Duodenal mucosa (tissue), 2 donors: ENCODE results near the gene SEMA6D.

Experiments used
- H3K27ac ChIP-seq: one replicate; pipeline ENCODE4 v1.7.0; 2013; ENCODE audit warnings: low read depth, low read length
- H3K27me3 ChIP-seq, 2 donors: one replicate each; pipeline ENCODE4 v1.7.0; 2013; ENCODE audit warnings: low read length in 2 of 2, control low read depth in 1 of 2; ENCODE audit not compliant: insufficient read depth in 2 of 2, control insufficient read depth in 1 of 2
- H3K36me3 ChIP-seq, 2 donors: one replicate each; pipeline ENCODE4 v1.7.0; 2013; ENCODE audit warnings: low read length in 2 of 2, control low read depth in 1 of 2; ENCODE audit not compliant: insufficient read depth in 2 of 2, control insufficient read depth in 1 of 2
- H3K4me1 ChIP-seq, 2 donors: one replicate each; pipeline ENCODE4 v1.7.0; 2013; ENCODE audit warnings: low read length in 2 of 2, control low read depth in 1 of 2; ENCODE audit not compliant: insufficient read depth in 2 of 2, control insufficient read depth in 1 of 2
- H3K4me3 ChIP-seq, 2 donors: one replicate each; pipeline ENCODE4 v1.7.0; 2013; ENCODE audit warnings: low read length in 2 of 2, low read depth in 1 of 2
- H3K9ac ChIP-seq, 2 donors: one replicate each; pipeline ENCODE4 v1.7.0; 2013; ENCODE audit warnings: low read length in 2 of 2, low read depth in 1 of 2
- H3K9me3 ChIP-seq, 2 donors: one replicate each; pipeline ENCODE4 v1.7.0; 2013; ENCODE audit warnings: low read length in 2 of 2, control low read depth in 1 of 2; ENCODE audit not compliant: control insufficient read depth in 1 of 2

Gene SEMA6D

GRCh38 chr15:47753591-47753990 is 36.3 kb downstream of the SEMA6D start:
- H3K9ac ChIP-seq = no peak overlapping the region
- H3K4me1 ChIP-seq = peaks cover 10 to 33% of the 10 kb centered on the region in 2 donors
- no peaks in the 10 kb centered on the region for H3K27me3 ChIP-seq
- H3K4me3 ChIP-seq = no peak overlapping the region
- H3K36me3 ChIP-seq = peaks cover 4 to 13% of the 10 kb centered on the region in 2 donors
- peaks cover 8 to 13% of the 10 kb centered on the region in 2 donors for H3K9me3 ChIP-seq
- no peak overlapping the region for H3K27ac ChIP-seq

DNA sequence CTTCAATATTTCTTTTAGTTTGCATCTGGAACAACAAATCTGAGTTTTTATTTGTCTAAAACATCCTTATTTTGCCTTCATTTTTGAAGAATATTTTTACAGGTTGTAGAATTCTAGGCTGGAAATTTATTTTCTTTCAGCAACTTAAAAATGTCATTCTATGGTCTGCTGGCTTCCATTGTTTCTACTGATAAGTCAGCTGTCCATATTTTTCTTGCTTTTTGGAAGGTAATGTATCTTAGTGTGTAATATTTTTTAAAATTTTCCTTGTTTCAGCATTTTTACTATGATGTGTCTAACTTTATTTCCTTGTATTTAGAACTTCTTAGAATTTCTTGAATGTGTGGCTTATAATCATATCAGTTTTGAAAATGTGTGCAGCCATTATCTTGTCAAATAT is 37.0 kb downstream of the SEMA6D start:
- H3K9me3 ChIP-seq = peaks cover 8 to 13% of the 10 kb centered on the region in 2 donors

DNA sequence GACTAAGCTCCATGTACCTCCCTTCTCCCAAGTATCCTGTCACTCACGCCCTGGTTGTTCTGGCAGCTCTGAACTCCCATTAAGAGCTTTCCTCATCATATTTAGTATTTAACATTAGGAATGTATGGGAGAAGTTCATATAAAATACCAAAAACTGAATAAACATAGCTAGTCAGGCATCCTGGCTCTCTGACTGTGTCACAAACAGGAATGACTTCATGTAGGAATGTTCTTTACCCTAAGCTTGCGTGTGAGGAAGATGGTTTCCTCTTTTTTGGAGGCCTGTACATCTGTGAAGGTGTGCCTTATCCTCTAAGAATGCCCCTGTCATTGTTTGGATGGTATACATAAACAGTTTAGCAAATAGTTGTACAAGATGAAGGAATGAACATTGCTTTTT is 38.6 kb downstream of the SEMA6D start:
- H3K36me3 ChIP-seq = peaks cover 4 to 17% of the 10 kb centered on the region in 2 donors
- H3K27me3 ChIP-seq = no peaks in the 10 kb centered on the region
- H3K9me3 ChIP-seq = peaks cover 8 to 13% of the 10 kb centered on the region in 2 donors
- no peak overlapping the region for H3K9ac ChIP-seq
- peaks cover 0 to 23% of the 10 kb centered on the region in 2 donors for H3K4me1 ChIP-seq
- H3K4me3 ChIP-seq = no peak overlapping the region
- no peak overlapping the region for H3K27ac ChIP-seq

More for the DNA sequence above, 37.0 kb downstream of the SEMA6D start:
- H3K27me3 ChIP-seq = no peaks in the 10 kb centered on the region
- no peak overlapping the region for H3K9ac ChIP-seq
- peaks cover 4 to 13% of the 10 kb centered on the region in 2 donors for H3K36me3 ChIP-seq
- H3K27ac ChIP-seq = no peak overlapping the region
- peaks cover 10 to 33% of the 10 kb centered on the region in 2 donors for H3K4me1 ChIP-seq
- no peak overlapping the region for H3K4me3 ChIP-seq

DNA sequence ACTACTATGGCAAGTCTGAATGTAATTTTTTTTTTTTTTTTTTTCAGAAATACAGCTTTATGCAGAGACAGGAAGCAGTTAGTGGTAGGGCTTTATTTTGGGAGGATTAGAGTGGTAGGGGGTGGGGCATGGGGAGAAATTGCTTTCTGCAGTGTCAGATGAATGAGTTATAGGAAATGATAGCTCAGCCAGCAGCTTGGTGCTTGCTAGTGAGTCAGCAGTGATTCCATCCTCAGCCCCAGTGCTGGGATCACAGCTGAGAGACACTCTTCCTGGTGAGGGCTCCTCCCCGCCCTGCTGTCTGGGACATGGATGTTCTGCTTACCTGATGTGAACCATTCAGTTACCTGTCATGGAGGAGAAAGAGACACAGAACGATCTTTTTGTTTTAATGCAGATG is 39.6 kb downstream of the SEMA6D start:
- Histone ChIP-seq H3K4me1 (peaks cover 0 to 18% of the 10 kb centered on the region in 2 donors), H3K27ac (no peak overlapping the region), H3K9ac (no peak overlapping the region), H3K4me3 (no peak overlapping the region), H3K36me3 (peaks cover 4 to 19% of the 10 kb centered on the region in 2 donors), H3K9me3 (peaks cover 8 to 13% of the 10 kb centered on the region in 2 donors), H3K27me3 (no peaks in the 10 kb centered on the region)

DNA sequence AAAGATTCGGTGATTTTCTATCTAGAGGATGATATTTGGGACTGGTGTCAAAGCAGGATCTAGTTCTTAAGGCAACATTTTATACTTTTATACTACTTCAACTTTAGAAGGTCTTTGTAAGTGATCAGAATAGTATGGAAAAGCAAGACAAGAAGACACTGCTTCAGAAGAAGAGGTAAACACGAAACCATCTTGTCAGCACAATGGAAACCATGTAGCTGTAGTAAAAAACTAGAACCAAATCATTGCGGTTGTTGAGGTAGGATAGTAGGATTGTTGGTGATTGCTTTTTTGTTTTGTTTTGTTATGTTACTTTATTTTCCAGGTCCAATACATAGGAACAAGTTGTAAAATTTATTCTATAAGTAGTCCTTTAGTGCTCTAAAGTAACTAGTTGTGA is 40.0 kb downstream of the SEMA6D start:
- no peak overlapping the region for H3K27ac ChIP-seq
- no peak overlapping the region for H3K4me3 ChIP-seq
- peaks cover 4 to 24% of the 10 kb centered on the region in 2 donors for H3K36me3 ChIP-seq
- no peaks in the 10 kb centered on the region for H3K27me3 ChIP-seq
- H3K9me3 ChIP-seq = peaks cover 8 to 13% of the 10 kb centered on the region in 2 donors
- peaks cover 0 to 18% of the 10 kb centered on the region in 2 donors for H3K4me1 ChIP-seq
- H3K9ac ChIP-seq = no peak overlapping the region

DNA sequence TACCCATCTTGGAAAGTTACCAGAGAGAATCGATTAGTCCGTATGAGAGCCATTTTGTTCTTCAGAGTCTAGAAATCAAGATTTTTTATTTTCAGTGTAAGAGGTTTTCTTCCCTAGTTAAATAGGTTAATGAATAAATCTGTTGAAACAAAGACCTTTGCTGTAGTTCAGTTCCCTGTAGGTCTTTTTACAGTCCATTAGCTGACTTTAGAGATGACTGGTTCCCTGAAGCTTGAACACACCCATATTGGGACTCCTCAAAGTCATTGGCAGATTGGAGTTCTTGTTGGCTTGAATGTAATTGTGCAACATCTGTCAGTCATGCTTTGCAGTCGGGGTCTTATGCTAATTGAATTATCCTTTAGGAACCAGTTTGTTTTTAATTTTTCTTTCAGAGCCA is 45.3 kb downstream of the SEMA6D start:
- Histone ChIP-seq H3K36me3 (peaks cover 12 to 68% of the 10 kb centered on the region in 2 donors), H3K4me3 (no peak overlapping the region), H3K9ac (no peak overlapping the region), H3K27ac (no peak overlapping the region), H3K27me3 (no peaks in the 10 kb centered on the region), H3K9me3 (no peaks in the 10 kb centered on the region), H3K4me1 (peaks cover 0 to 1% of the 10 kb centered on the region in 2 donors)

DNA sequence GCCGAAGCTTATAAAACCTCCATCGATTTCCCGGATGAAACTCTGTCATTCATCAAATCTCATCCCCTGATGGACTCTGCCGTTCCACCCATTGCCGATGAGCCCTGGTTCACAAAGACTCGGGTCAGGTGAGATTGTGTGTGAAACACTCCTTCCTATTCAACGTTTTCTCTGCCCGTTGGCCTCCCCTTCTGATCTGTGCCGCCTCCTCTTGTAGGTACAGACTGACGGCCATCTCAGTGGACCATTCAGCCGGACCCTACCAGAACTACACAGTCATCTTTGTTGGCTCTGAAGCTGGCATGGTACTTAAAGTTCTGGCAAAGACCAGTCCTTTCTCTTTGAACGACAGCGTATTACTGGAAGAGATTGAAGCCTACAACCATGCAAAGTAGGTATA is 47.4 kb downstream of the SEMA6D start:
- Histone ChIP-seq H3K27me3 (no peaks in the 10 kb centered on the region), H3K36me3 (peaks cover 16 to 76% of the 10 kb centered on the region in 2 donors), H3K27ac (no peak overlapping the region), H3K4me1 (no peaks in the 10 kb centered on the region), H3K9me3 (no peaks in the 10 kb centered on the region), H3K4me3 (no peak overlapping the region), H3K9ac (no peak overlapping the region)

DNA sequence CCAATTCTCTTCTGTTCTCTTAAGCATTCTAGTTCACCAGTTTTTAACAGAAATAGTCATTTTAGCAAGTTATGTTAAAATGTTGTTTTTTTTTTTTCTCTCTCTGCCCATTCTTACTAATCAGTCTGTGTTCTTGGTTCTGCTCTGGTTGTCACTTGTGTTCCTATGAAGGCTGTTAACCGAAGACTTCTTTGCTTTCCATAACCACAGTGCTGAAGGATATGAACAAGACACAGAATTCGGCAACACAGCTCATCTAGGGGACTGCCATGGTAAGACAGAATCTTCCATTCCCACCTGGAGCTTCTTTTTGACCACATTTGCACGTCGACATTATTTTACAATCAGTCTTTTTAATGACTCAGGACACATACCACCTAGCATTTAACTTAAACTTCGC is 49.1 kb downstream of the SEMA6D start:
- no peaks in the 10 kb centered on the region for H3K9me3 ChIP-seq
- no peak overlapping the region for H3K4me3 ChIP-seq
- no peak overlapping the region for H3K27ac ChIP-seq
- peaks cover 26 to 81% of the 10 kb centered on the region in 2 donors for H3K36me3 ChIP-seq
- no peaks in the 10 kb centered on the region for H3K4me1 ChIP-seq
- no peak overlapping the region for H3K9ac ChIP-seq
- H3K27me3 ChIP-seq = no peaks in the 10 kb centered on the region

GRCh38 chr15:47767035-47767434 is 49.7 kb downstream of the SEMA6D start:
- Histone ChIP-seq H3K36me3 (peaks cover 33 to 81% of the 10 kb centered on the region in 2 donors), H3K9ac (no peak overlapping the region), H3K4me3 (no peak overlapping the region), H3K27me3 (no peaks in the 10 kb centered on the region), H3K9me3 (no peaks in the 10 kb centered on the region), H3K27ac (no peak overlapping the region), H3K4me1 (no peaks in the 10 kb centered on the region)

DNA sequence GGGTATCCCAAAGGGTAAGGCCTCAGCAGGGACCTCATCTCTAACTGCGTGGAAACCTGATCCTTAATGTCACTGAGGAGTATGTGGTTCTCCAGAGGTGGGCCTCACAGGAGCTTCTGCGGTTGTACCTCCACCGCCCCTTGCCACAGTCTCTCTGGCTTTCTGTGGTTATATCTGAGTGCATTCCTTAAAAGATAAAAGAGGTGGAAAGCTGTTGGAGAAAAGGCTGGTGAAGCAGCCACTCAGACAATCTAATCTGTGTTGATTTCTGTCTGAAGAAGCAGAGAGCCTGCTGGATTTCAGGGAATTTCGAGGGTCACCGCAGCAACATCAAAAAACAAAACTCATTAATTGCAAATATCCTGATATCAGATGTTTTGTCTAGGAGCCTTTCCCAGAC is 51.4 kb downstream of the SEMA6D start:
- peaks cover 35 to 65% of the 10 kb centered on the region in 2 donors for H3K36me3 ChIP-seq
- no peak overlapping the region for H3K9ac ChIP-seq
- H3K27me3 ChIP-seq = no peaks in the 10 kb centered on the region
- no peaks in the 10 kb centered on the region for H3K9me3 ChIP-seq
- H3K4me1 ChIP-seq = no peaks in the 10 kb centered on the region
- H3K4me3 ChIP-seq = no peak overlapping the region
- H3K27ac ChIP-seq = no peak overlapping the region

- Histone ChIP-seq H3K9ac (no peak overlapping the region), H3K27ac (no peak overlapping the region), H3K4me3 (no peak overlapping the region), H3K4me1 (no peaks in the 10 kb centered on the region), H3K9me3 (no peaks in the 10 kb centered on the region), H3K27me3 (no peaks in the 10 kb centered on the region), H3K36me3 (peaks cover 33 to 61% of the 10 kb centered on the region in 2 donors)
Measured at GRCh38 chr15:47769166-47769565, 51.9 kb downstream of the SEMA6D start.
